Suppressor macrophage treated with lipopolysaccharide for 1 hour (primary cell): Measurements from ENCODE around the gene WLS.
A peak's percentile ranks its signal among the peaks of the same experiment; 100 is the strongest.
"Not testable (repeated sequence)": the region's sequence is repeated elsewhere in the genome, so short reads cannot be mapped to it uniquely, and the experiment has no call there.

Experiments
- DNase-seq, 3 donors: peaks; one replicate each; pipeline ENCODE4 v3.0.0-alpha.2; 2020 to 2022

WLS gene

DNA sequence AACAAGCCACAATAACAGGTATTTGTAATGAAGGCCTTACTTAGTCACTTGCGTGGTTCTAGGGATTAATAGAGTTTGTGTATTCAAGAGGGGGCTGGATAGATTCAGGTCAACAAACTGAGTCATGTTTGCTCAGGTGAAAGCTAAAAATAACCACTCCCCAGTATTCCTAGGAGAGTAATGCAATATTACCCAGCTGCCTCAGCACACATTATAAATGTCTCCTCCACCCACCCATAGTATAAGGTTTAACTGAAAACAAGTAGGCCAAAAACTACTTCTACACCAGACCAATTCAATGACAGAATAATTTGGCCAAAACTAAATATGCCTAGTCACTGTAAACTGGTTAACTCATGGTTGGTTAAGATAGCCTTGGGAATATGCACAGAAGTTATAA, 34.4 kb downstream of the WLS start:
- no peak for DNase-seq

DNA sequence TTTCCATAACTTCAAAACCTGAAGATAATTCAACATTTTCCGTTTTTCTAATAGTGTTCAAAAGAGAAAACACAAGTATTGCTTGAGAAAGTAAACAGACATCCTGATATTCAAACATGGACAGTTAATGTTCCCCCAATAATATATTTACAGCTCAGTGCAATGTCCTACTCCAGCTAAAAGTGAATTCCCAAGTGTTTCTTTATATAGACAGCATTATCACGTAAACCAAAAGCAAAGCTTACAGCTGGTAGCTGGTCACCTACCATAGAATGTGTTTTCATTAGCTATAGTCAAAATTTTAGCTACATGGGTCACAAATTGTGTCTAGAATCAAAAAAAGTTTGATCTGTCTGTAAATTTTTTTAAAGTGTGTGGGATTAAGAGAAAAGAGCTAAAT, 34.9 kb downstream of the WLS start:
- no peak for DNase-seq

- no peak for DNase-seq
Observed at GRCh38 chr1:68196676-68197075, 35.6 kb downstream of the WLS start.

GRCh38 chr1:68191717-68192116, 40.6 kb downstream of the WLS start:
- peak; percentile 33 to 43 (median 41) for DNase-seq

GRCh38 chr1:68188644-68189340, 43.5 kb downstream of the WLS start:
- no peak for DNase-seq

- DNase-seq, result no peak
Observed at GRCh38 chr1:68188060-68188538, 44.2 kb downstream of the WLS start.

GRCh38 chr1:68185743-68186142, 46.6 kb downstream of the WLS start:
- DNase-seq, result peak in 1 of 3 donors; percentile 8

- DNase-seq, result peak in 2 of 3 donors; percentile 4 to 12
Observed at GRCh38 chr1:68183895-68184294, 48.4 kb downstream of the WLS start.

- no peak for DNase-seq
Observed at GRCh38 chr1:68181165-68181556, 51.2 kb downstream of the WLS start.

GRCh38 chr1:68180441-68181164, 51.7 kb downstream of the WLS start:
- DNase-seq, result peak in 2 of 3 donors; percentile 5 to 13

GRCh38 chr1:68178821-68179490, 53.4 kb downstream of the WLS start:
- DNase-seq, result no peak

GRCh38 chr1:68175621-68176398, 56.5 kb downstream of the WLS start:
- DNase-seq, result no peak

GRCh38 chr1:68174738-68175113, 57.6 kb downstream of the WLS start:
- DNase-seq, result peak; percentile 5 to 25 (median 15)

GRCh38 chr1:68173936-68174737, 58.2 kb downstream of the WLS start:
- no peak for DNase-seq

- DNase-seq, result no peak
Observed at GRCh38 chr1:68173283-68173935, 58.9 kb downstream of the WLS start.

GRCh38 chr1:68171795-68172194, 60.5 kb downstream of the WLS start:
- not testable (repeated sequence) for DNase-seq

GRCh38 chr1:68168545-68169171, 63.7 kb downstream of the WLS start:
- DNase-seq, result no peak

- DNase-seq, result no peak
Observed at GRCh38 chr1:68167211-68167610, 65.1 kb downstream of the WLS start.

DNA sequence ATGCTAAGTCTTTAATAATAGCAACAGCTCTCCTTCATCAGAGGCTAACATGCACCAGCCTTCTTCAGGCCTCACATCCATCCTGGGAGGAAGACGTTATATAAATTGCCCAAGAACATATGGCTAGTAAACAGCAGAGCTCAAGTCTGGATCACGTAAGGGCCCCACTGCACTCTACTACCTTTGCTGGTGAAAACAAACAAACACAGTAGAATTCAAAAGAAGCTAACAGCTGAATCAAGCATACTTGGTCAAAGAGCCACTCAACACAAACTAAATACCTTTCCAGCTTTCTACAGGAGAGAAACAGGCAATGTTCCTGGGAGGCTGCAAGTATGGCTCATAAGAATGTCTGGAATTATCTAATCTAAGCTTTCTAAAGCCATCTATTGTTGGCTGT, 66.0 kb downstream of the WLS start:
- no peak for DNase-seq

- no peak for DNase-seq
Observed at GRCh38 chr1:68165665-68166064, 66.7 kb downstream of the WLS start.

DNA sequence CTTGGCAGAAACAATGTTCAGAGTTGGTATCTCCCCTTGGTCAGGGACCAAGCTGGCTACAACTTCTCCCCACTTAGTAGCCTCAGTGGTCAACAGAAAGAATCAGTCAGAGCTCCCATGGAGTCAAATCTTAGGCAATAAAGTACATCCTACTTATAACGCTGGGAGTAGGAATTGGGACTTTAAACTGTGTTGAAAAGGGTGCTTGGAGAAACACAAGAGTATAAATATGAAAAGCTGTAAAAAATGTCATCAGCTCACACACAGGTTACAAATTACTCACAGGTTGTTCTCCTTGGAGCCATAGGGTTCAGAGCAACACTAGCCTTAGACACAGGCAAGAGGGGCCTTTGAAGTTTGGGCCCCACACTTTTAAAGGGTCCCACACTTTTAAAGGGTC, 67.4 kb downstream of the WLS start:
- no peak for DNase-seq
